ENCODE measurements around the gene SLC14A1. TPM values are rescaled to one million over a fixed set of nuclear protein-coding genes. Genes with fewer than 3 reads are reported as not detected.

The SLC14A1 gene
- total and polyA plus RNA-seq, 10 of the 15 experiments (the other 5 are each of a cell fraction or from before 2014, with no cell fraction given) = 0.06 to 0.67 (median 0.10) TPM; not detected in 2

DNA sequence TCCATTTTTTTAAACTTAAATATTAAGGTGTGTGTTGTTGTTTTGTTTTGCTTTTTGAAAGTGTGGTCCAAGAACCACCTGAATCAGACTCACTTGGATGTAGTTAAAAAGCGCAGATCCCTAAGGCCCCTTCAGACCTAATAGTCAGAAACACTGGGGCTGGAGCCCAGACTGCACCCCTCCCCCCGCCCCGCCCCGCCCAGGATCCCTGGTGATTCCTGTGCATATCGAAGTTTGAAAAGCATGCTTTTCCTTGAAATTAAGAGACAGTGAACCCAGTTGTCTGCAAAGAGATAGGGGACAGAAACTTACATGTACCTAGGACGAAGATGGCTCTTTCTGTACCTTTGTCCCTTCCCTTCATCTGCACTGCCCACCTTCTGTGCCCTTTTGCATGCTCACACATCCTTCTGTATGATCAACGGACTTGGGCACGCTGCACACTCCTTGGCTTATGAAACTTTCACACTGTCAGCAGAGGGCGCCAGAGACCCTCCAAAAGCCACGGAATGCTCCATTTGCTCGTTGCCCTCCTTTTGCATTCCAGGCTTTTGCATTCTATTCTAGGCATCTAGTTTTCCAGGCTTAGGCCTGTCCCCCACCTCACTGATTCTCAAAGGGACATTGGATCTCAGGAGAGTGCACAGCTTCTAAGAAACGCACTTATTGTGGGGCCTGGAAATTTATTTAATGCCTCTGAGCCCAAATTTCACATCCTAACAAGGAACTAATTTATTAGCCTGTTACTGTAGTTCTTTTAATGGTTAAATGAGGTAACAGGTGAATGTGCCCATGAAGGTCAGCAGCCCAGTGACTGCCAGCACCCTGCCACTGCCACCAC lies 32.8 kb upstream of the SLC14A1 start (continued):
- peak in 1 of 2 experiments; percentile 10; a peak in 1 of 4 replicates for TF ChIP-seq BHLHE40 (IDR thresholded peaks at IDR 0.05; ENCODE audit: borderline replicate concordance in 1 of 2, low read depth in 2 of 2, low read length in 1 of 2)
- peak; percentile 91 for TF ChIP-seq RAD21 (IDR thresholded peaks at IDR 0.05; ENCODE audit: insufficient read depth, low read depth, low read length)
- TF ChIP-seq YY1 (IDR thresholded peaks at IDR 0.05; ENCODE audit: low read depth, low read length) = peak; percentile 67; the same call in 1 of the 2 replicates

DNA sequence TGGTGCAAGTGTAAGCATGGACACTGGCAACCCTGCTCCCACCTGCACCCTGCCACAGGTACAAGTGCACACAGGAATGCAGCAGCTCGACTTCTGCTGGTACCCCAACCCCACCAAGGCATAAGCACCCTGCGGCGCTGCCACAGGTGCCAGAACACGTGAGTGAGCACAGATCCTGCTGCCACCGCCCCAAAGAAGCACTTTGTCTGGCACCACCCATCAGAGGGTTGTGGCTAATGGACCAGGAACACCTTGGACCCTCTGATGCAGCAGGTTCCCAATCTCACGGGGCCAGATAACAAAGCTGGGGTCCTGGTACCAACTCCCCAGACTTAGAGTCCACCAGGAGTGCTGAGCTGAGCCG lies 32.2 kb upstream of the SLC14A1 start:
- DNase-seq (ENCODE audit: low read depth, low spot score) (no peak), FAIRE-seq (no peak), ATAC-seq (no peak)
- no peaks in the 10 kb centered on the region for H3K9me3 ChIP-seq (replicated peaks; ENCODE audit: control insufficient read depth, insufficient read depth, low read length)
- H3K36me3 ChIP-seq (ENCODE audit: control insufficient read depth in 2 of 2, insufficient read depth in 2 of 2, low read length in 1 of 2) = no peaks in the 10 kb centered on the region
- H3K27ac ChIP-seq (ENCODE audit: control insufficient read depth, insufficient read depth) = no peak overlapping the region
- no peak overlapping the region for H3K4me3 ChIP-seq
- H3K4me2 ChIP-seq (ENCODE audit: control insufficient read depth, insufficient read depth) = no peak overlapping the region
- BruUV-seq (replicated peaks) = no TSS peak
- intact Hi-C loops (cut with micrococcal nuclease; ENCODE audit: unreplicated experiment) = loop anchor here (1.0 to 5.0 kb wide), 4 partner anchors 26 to 381 kb away; partner anchors contain the start of gene PSTPIP2
- H3K9ac ChIP-seq (ENCODE audit: control insufficient read depth, insufficient read depth, low read length) = no peak overlapping the region
- H3K79me2 ChIP-seq (ENCODE audit: control insufficient read depth, insufficient read depth, low read length) = no peaks in the 10 kb centered on the region
- POLR2A ChIA-PET = no interaction called here
- H3K27me3 ChIP-seq (replicated peaks in 1 of 2; ENCODE audit: control insufficient read depth in 2 of 2, insufficient read depth in 2 of 2, low read length in 1 of 2) = no peaks in the 10 kb centered on the region
- RAD21 ChIA-PET (ENCODE audit: unreplicated experiment) = interaction anchor here (0.8 to 6.6 kb wide), 2 partner anchors 27 to 187 kb away, joined by 3 to 68 read pairs; no protein-coding TSS in a partner anchor
- H3K4me1 ChIP-seq (ENCODE audit: control insufficient read depth, insufficient read depth, low read length) = peaks cover 26% of the 10 kb centered on the region
- SMC1A ChIA-PET (ENCODE audit: uncharacterized antibody, unreplicated experiment) = interaction anchor here (8.8 kb wide), 1 partner anchor 187 kb away, joined by 88 read pairs; no protein-coding TSS in a partner anchor
- no peaks in the 10 kb centered on the region for H4K20me1 ChIP-seq (ENCODE audit: control insufficient read depth, insufficient read depth)
- in situ Hi-C loops (cut with MboI) = loop anchor here (5.0 to 10.0 kb wide), 3 partner anchors 186 to 383 kb away; partner anchors contain the start of gene PSTPIP2
- H2AFZ ChIP-seq (ENCODE audit: control insufficient read depth, low read depth, low read length) = no peak overlapping the region
- WGBS (ENCODE audit: insufficient coverage, insufficient replicate concordance, low lambda C conversion rate, missing lambda C conversion rate) = 44% methylated on average over 7 of the region's 7 CpGs
- CTCF ChIA-PET = interaction anchor here (1.0 to 10.4 kb wide), 7 partner anchors 16 to 382 kb away, joined by 3 to 189 read pairs (median 4); no protein-coding TSS in a partner anchor
- TF ChIP-seq, protein P1, sequence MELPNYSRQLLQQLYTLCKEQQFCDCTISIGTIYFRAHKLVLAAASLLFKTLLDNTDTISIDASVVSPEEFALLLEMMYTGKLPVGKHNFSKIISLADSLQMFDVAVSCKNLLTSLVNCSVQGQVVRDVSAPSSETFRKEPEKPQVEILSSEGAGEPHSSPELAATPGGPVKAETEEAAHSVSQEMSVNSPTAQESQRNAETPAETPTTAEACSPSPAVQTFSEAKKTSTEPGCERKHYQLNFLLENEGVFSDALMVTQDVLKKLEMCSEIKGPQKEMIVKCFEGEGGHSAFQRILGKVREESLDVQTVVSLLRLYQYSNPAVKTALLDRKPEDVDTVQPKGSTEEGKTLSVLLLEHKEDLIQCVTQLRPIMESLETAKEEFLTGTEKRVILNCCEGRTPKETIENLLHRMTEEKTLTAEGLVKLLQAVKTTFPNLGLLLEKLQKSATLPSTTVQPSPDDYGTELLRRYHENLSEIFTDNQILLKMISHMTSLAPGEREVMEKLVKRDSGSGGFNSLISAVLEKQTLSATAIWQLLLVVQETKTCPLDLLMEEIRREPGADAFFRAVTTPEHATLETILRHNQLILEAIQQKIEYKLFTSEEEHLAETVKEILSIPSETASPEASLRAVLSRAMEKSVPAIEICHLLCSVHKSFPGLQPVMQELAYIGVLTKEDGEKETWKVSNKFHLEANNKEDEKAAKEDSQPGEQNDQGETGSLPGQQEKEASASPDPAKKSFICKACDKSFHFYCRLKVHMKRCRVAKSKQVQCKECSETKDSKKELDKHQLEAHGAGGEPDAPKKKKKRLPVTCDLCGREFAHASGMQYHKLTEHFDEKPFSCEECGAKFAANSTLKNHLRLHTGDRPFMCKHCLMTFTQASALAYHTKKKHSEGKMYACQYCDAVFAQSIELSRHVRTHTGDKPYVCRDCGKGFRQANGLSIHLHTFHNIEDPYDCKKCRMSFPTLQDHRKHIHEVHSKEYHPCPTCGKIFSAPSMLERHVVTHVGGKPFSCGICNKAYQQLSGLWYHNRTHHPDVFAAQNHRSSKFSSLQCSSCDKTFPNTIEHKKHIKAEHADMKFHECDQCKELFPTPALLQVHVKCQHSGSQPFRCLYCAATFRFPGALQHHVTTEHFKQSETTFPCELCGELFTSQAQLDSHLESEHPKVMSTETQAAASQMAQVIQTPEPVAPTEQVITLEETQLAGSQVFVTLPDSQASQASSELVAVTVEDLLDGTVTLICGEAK (IDR thresholded peaks at IDR 0.05; ENCODE audit: borderline replicate concordance) = no peak
- TF ChIP-seq, protein P2, sequence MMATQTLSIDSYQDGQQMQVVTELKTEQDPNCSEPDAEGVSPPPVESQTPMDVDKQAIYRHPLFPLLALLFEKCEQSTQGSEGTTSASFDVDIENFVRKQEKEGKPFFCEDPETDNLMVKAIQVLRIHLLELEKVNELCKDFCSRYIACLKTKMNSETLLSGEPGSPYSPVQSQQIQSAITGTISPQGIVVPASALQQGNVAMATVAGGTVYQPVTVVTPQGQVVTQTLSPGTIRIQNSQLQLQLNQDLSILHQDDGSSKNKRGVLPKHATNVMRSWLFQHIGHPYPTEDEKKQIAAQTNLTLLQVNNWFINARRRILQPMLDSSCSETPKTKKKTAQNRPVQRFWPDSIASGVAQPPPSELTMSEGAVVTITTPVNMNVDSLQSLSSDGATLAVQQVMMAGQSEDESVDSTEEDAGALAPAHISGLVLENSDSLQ (IDR thresholded peaks at IDR 0.05) = no peak
- no peak for TF ChIP-seq TBL1XR1 (IDR thresholded peaks at IDR 0.05; ENCODE audit: low read depth, low read length)
- TF ChIP-seq CHD2 (IDR thresholded peaks at IDR 0.05; ENCODE audit: borderline replicate concordance, low read depth, low read length) = no peak
- TF ChIP-seq, protein P3, sequence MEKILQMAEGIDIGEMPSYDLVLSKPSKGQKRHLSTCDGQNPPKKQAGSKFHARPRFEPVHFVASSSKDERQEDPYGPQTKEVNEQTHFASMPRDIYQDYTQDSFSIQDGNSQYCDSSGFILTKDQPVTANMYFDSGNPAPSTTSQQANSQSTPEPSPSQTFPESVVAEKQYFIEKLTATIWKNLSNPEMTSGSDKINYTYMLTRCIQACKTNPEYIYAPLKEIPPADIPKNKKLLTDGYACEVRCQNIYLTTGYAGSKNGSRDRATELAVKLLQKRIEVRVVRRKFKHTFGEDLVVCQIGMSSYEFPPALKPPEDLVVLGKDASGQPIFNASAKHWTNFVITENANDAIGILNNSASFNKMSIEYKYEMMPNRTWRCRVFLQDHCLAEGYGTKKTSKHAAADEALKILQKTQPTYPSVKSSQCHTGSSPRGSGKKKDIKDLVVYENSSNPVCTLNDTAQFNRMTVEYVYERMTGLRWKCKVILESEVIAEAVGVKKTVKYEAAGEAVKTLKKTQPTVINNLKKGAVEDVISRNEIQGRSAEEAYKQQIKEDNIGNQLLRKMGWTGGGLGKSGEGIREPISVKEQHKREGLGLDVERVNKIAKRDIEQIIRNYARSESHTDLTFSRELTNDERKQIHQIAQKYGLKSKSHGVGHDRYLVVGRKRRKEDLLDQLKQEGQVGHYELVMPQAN (conservative IDR thresholded peaks at IDR 0.05) = no peak
- TF ChIP-seq, protein P4, sequence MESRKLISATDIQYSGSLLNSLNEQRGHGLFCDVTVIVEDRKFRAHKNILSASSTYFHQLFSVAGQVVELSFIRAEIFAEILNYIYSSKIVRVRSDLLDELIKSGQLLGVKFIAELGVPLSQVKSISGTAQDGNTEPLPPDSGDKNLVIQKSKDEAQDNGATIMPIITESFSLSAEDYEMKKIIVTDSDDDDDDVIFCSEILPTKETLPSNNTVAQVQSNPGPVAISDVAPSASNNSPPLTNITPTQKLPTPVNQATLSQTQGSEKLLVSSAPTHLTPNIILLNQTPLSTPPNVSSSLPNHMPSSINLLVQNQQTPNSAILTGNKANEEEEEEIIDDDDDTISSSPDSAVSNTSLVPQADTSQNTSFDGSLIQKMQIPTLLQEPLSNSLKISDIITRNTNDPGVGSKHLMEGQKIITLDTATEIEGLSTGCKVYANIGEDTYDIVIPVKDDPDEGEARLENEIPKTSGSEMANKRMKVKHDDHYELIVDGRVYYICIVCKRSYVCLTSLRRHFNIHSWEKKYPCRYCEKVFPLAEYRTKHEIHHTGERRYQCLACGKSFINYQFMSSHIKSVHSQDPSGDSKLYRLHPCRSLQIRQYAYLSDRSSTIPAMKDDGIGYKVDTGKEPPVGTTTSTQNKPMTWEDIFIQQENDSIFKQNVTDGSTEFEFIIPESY (IDR thresholded peaks at IDR 0.05) = no peak
- TF ChIP-seq STAT3 (IDR thresholded peaks at IDR 0.05; ENCODE audit: low read depth, low read length) = no peak
- no peak for TF ChIP-seq RFX5 (IDR thresholded peaks at IDR 0.05; ENCODE audit: low read depth, low read length)
